A549 (cell line): ENCODE results near the gene SLC25A24. TPM values are rescaled to one million over a fixed set of nuclear protein-coding genes. Genes with fewer than 3 reads are reported as not detected.

Source experiments
- ATAC-seq, 2 experiments: fragments of 200-7000 bp in 1 of 2; fragments of >200 bp in 1 of 2; cut with Nextera tagmentation in 1 of 2; cut with Tn5 transposase in 1 of 2; 3 replicates each; pipeline versions ENCODE4 v1.8.0 to v1.9.1; 2018 to 2020; ENCODE audit warnings: mild to moderate bottlenecking in 1 of 2, moderate library complexity in 1 of 2
- CTCF ChIA-PET: fragments of 300-600 bp; sonication (Branson Sonifier 250); formaldehyde crosslinking; extraction: SDS; loops from one replicate; lab custom pipeline; 2021; ENCODE audit warnings: antibody characterized with exemption, inconsistent platforms; lab: Yijun Ruan, JAX
- POLR2A ChIA-PET: fragments of 350-600 bp; formaldehyde crosslinking; extraction: SDS; loops from one replicate; lab custom pipeline; 2021; ENCODE audit warnings: antibody characterized with exemption, inconsistent platforms; lab: Yijun Ruan, JAX
- DNase-seq, 2 experiments: peaks; one replicate each; pipeline versions ENCODE4 v3.0.0 to v3.0.0-alpha.2; 2011 to 2016; ENCODE audit warnings: low read depth in 1 of 2, low spot score in 1 of 2
- FAIRE-seq: peaks from 2 replicates; lab custom pipeline; 2011; peaks lifted over from hg19 to GRCh38; lab: Jason Lieb, UNC
- H3K27ac ChIP-seq, 2 experiments: fragments of >200 bp; sonication (Bioruptor Twin); formaldehyde crosslinking; 3 replicates each; pipeline ENCODE4 v1.5.1; 2016 to 2017
- H3K4me1 ChIP-seq: fragments of >200 bp; sonication (Bioruptor Twin); formaldehyde crosslinking; 3 replicates; pipeline ENCODE4 v1.6.1; 2016
- H3K4me2 ChIP-seq: fragments of >200 bp; sonication (Bioruptor Twin); formaldehyde crosslinking; 3 replicates; pipeline ENCODE4 v1.6.1; 2016
- H3K4me3 ChIP-seq: fragments of >200 bp; sonication (Bioruptor Twin); formaldehyde crosslinking; 3 replicates; pipeline ENCODE4 v1.5.1; 2016
- H3K9me3 ChIP-seq: fragments of >200 bp; sonication (Bioruptor Twin); formaldehyde crosslinking; 3 replicates; pipeline ENCODE4 v1.6.1; 2016
- ATOH8 ChIP-seq: fragments of 250-450 bp; sonication (Bioruptor Pico); IDR thresholded peaks from 2 replicates; pipeline ENCODE4 v1.5.0; 2020; ENCODE audit warnings: low read depth, mild to moderate bottlenecking, moderate library complexity
- BHLHE40 ChIP-seq: IDR thresholded peaks from 2 replicates; pipeline ENCODE4 v1.6.1; 2012; ENCODE audit warnings: low read depth, low read length, inconsistent platforms
- CBX8 ChIP-seq: fragments of 200-600 bp; sonication (generic); IDR thresholded peaks from 2 replicates; pipeline ENCODE4 v1.6.1; 2016
- CEBPB ChIP-seq, 2 experiments: fragments of >200 bp in 1 of 2; sonication (Bioruptor Twin) in 1 of 2; formaldehyde crosslinking in 1 of 2; IDR thresholded peaks; 2 replicates each; pipeline ENCODE4 v1.6.1; 2012 to 2016
- EHMT2 ChIP-seq: fragments of 200-600 bp; sonication (generic); IDR thresholded peaks from 2 replicates; pipeline ENCODE4 v1.6.1; 2016; ENCODE audit warnings: antibody characterized with exemption, low read depth, mild to moderate bottlenecking, moderate library complexity
- ELK1 ChIP-seq: fragments of 150-350 bp; IDR thresholded peaks from 2 replicates; pipeline ENCODE4 v1.6.1; 2014; ENCODE audit warnings: low read depth, mild to moderate bottlenecking, low read length
- EP300 ChIP-seq, 2 experiments: fragments of >200 bp; sonication (Bioruptor Twin); formaldehyde crosslinking; IDR thresholded peaks; 2 replicates in 1 of 2; 3 replicates in 1 of 2; pipeline ENCODE4 v1.6.1; 2016 to 2017
- FOSL2 ChIP-seq, 2 experiments: fragments of 450-650 bp in 1 of 2; fragments of >200 bp in 1 of 2; sonication (Bioruptor Twin) in 1 of 2; formaldehyde crosslinking; IDR thresholded peaks; 2 replicates each; pipeline versions ENCODE4 v1.5.0 to v1.6.1; 2016 to 2020; ENCODE audit warnings: mild to moderate bottlenecking in 1 of 2, moderate library complexity in 1 of 2
- FOXS1 ChIP-seq: fragments of 250-450 bp; sonication (Bioruptor Pico); IDR thresholded peaks from 2 replicates; pipeline ENCODE4 v1.5.0; 2020; ENCODE audit warnings: mild to moderate bottlenecking, moderate library complexity
- HOXA7 ChIP-seq: fragments of 250-450 bp; sonication (Bioruptor Pico); IDR thresholded peaks from 2 replicates; pipeline ENCODE4 v1.5.0; 2020; ENCODE audit warnings: mild to moderate bottlenecking, moderate library complexity
- KDM1A ChIP-seq: fragments of 200-600 bp; sonication (generic); IDR thresholded peaks from 2 replicates; pipeline ENCODE4 v1.6.1; 2016; ENCODE audit warnings: low read depth, mild to moderate bottlenecking
- KDM5A ChIP-seq: fragments of 200-600 bp; sonication (generic); IDR thresholded peaks from 2 replicates; pipeline ENCODE4 v1.6.1; 2016; ENCODE audit warnings: antibody characterized with exemption, mild to moderate bottlenecking
- PHF8 ChIP-seq: fragments of 200-600 bp; sonication (generic); IDR thresholded peaks from 2 replicates; pipeline ENCODE4 v1.6.1; 2016; ENCODE audit warnings: low read depth, mild to moderate bottlenecking, antibody characterized with exemption, moderate library complexity, borderline replicate concordance
- POLR2A ChIP-seq: IDR thresholded peaks from 2 replicates; pipeline ENCODE4 v1.6.1; 2012; ENCODE audit warnings: mild to moderate bottlenecking, low read length
- RARB ChIP-seq: fragments of 250-450 bp; sonication (Bioruptor Pico); IDR thresholded peaks from 2 replicates; pipeline ENCODE4 v1.8.0; 2021; ENCODE audit warnings: mild to moderate bottlenecking, moderate library complexity
- RCOR1 ChIP-seq: fragments of 150-350 bp; IDR thresholded peaks from 2 replicates; pipeline ENCODE4 v1.6.1; 2014; ENCODE audit warnings: antibody characterized with exemption, low read length, low read depth
- REST ChIP-seq: fragments of 200-600 bp; sonication (generic); IDR thresholded peaks from 2 replicates; pipeline ENCODE4 v1.6.1; 2016; ENCODE audit warnings: antibody characterized with exemption, mild to moderate bottlenecking, moderate library complexity
- RNF2 ChIP-seq: fragments of 200-600 bp; sonication (generic); IDR thresholded peaks from 2 replicates; pipeline ENCODE4 v1.6.1; 2016; ENCODE audit warnings: low read depth, mild to moderate bottlenecking, antibody characterized with exemption, moderate library complexity, borderline replicate concordance
- ZC3H11A ChIP-seq: fragments of 450-650 bp; IDR thresholded peaks from 2 replicates; pipeline ENCODE4 v1.6.1; 2014; ENCODE audit warnings: antibody characterized with exemption, mild to moderate bottlenecking
- WGBS: methylation state at CpG from one replicate; pipeline ENCODE4 v1.1.6; 2017; ENCODE audit errors: missing lambda C conversion rate; 5-methylcytosine and 5-hydroxymethylcytosine counted together
- polyA plus RNA-seq, 4 experiments: library from polyadenylated mRNA; depleted of rRNA in 3 of 4; stranded (reverse); fragments of >200 nt; fragmentation: RNase III in 1 of 4; extraction: RNeasy Plus Mini Kit Qiagen cat#74134 plus additional on column Dnase treatment in 1 of 4; gene quantifications; 2 replicates in 3 of 4; 3 replicates in 1 of 4; pipeline ENCODE4 v1.2.3, GENCODE V29; 2011 to 2017

Gene SLC25A24
- polyA plus RNA-seq, 2 of the 4 experiments (the other 2 are of a cell fraction) = 25.3 to 45.6 TPM

- ATAC-seq = no peak
- POLR2A ChIA-PET = no interaction called here
- Histone ChIP-seq H3K4me3 (no peak overlapping the region), H3K4me2 (no peak overlapping the region)
- 93% methylated on average over 1 of the region's 1 CpG for WGBS
- no peak for DNase-seq
- CTCF ChIA-PET = interaction anchor here (1.5 to 2.2 kb wide), 2 partner anchors 10 to 106 kb away, joined by 3 to 9 read pairs; partner anchors contain the start of gene SLC25A24
- TF ChIP-seq EHMT2 = no peak
- no peak for TF ChIP-seq RARB (CRISPR knock-in tag)
- no peak for TF ChIP-seq HOXA7 (CRISPR knock-in tag)
- no peak for TF ChIP-seq EP300 (IDR thresholded peaks at IDR 0.05)
- TF ChIP-seq ATOH8 (CRISPR knock-in tag) = no peak
- no peak for TF ChIP-seq KDM1A
- no peak for TF ChIP-seq FOSL2 (IDR thresholded peaks at IDR 0.05)
- TF ChIP-seq FOSL2 (CRISPR knock-in tag; IDR thresholded peaks at IDR 0.05) = no peak
- no peak for TF ChIP-seq CBX8
- no peak for TF ChIP-seq REST
- TF ChIP-seq, all 56 proteins: peak for 0
- FAIRE-seq = no peak
- no peak overlapping the region for H3K27ac ChIP-seq
- H3K9me3 ChIP-seq = no peaks in the 10 kb centered on the region
- no peaks in the 10 kb centered on the region; the same call in 1 of the 3 replicates for H3K4me1 ChIP-seq
Observed at GRCh38 chr1:108211014-108211413, 10.9 kb upstream of the SLC25A24 start.

- FAIRE-seq (no peak), DNase-seq (no peak)
- CTCF ChIA-PET = interaction anchor here (0.6 to 2.2 kb wide), 2 partner anchors 9 to 1320 kb away, joined by 3 to 9 read pairs; partner anchors contain the start of gene SLC25A24
- no peak overlapping the region for H3K27ac ChIP-seq
- H3K4me3 ChIP-seq = no peak overlapping the region
- POLR2A ChIA-PET = interaction anchor here (1.7 kb wide), 1 partner anchor 9 kb away, joined by 4 read pairs; the partner anchor contains the start of gene SLC25A24
- TF ChIP-seq RNF2 (no peak), ZC3H11A (no peak), RCOR1 (no peak), FOXS1 (CRISPR knock-in tag) (no peak), ATOH8 (CRISPR knock-in tag) (no peak), CEBPB (IDR thresholded peaks at IDR 0.05) (no peak), PHF8 (no peak), KDM5A (no peak), BHLHE40 (no peak), POLR2A (no peak), ELK1 (no peak)
- TF ChIP-seq, all 56 proteins: peak for 0
- Histone ChIP-seq H3K4me1 (no peaks in the 10 kb centered on the region), H3K4me2 (no peak overlapping the region), H3K9me3 (no peaks in the 10 kb centered on the region; the same call in 2 of the 3 replicates)
- ATAC-seq = no peak
- WGBS = 56% methylated on average over 10 of the region's 11 CpGs
Observed at GRCh38 chr1:108209456-108210108, 9.4 kb upstream of the SLC25A24 start.
